Midbrain (tissue), 1 donor: ENCODE data around the gene RIPOR1.
"Not testable (repeated sequence)": the region's sequence is repeated elsewhere in the genome, so short reads cannot be mapped to it uniquely, and the experiment has no call there.

Experiments
- DNase-seq: peaks from one replicate; lab custom pipeline; 2025; lab: John Stamatoyannopoulos, UW

RIPOR1 gene, protein sequence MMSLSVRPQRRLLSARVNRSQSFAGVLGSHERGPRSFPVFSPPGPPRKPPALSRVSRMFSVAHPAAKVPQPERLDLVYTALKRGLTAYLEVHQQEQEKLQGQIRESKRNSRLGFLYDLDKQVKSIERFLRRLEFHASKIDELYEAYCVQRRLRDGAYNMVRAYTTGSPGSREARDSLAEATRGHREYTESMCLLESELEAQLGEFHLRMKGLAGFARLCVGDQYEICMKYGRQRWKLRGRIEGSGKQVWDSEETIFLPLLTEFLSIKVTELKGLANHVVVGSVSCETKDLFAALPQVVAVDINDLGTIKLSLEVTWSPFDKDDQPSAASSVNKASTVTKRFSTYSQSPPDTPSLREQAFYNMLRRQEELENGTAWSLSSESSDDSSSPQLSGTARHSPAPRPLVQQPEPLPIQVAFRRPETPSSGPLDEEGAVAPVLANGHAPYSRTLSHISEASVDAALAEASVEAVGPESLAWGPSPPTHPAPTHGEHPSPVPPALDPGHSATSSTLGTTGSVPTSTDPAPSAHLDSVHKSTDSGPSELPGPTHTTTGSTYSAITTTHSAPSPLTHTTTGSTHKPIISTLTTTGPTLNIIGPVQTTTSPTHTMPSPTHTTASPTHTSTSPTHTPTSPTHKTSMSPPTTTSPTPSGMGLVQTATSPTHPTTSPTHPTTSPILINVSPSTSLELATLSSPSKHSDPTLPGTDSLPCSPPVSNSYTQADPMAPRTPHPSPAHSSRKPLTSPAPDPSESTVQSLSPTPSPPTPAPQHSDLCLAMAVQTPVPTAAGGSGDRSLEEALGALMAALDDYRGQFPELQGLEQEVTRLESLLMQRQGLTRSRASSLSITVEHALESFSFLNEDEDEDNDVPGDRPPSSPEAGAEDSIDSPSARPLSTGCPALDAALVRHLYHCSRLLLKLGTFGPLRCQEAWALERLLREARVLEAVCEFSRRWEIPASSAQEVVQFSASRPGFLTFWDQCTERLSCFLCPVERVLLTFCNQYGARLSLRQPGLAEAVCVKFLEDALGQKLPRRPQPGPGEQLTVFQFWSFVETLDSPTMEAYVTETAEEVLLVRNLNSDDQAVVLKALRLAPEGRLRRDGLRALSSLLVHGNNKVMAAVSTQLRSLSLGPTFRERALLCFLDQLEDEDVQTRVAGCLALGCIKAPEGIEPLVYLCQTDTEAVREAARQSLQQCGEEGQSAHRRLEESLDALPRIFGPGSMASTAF

DNA sequence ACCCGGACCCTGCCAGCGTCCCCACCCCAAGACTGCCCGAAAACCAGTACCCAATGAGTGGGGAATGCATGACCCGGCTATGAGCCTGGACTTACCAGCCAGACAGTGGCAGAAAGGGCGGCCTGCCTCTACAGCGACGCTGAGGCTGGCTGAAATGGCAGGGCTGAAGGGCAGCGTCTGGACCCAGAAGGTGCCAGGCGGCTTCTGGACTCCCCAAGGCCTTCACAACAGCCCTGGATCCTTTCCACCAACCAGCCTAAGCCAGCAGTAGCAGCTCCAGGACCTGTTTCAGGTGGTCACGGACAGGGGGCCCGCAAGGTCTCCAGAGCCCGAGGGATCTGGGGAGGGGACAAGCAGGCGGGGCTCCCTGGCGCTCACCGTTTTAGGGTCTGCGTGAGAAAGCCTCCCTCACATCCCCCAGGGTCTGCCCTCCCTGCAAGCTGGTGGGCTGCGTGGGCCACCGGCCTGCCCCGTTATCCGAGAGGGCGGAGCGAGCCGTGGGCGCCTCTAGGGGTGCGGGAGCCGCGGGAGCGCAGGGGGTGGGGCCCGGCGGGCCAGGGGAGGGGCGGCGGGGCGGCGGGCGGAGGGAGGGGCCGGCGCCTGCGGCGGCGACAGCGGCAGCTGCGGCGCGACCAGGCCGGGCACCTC, at the start of gene RIPOR1:
Gene RIPOR1, plus strand, starts transcription at position 608 of the 648 bp plus-strand sequence. CDS start 9,618 bp downstream, outside the sequence.
- peak; percentile 63 for DNase-seq

DNA sequence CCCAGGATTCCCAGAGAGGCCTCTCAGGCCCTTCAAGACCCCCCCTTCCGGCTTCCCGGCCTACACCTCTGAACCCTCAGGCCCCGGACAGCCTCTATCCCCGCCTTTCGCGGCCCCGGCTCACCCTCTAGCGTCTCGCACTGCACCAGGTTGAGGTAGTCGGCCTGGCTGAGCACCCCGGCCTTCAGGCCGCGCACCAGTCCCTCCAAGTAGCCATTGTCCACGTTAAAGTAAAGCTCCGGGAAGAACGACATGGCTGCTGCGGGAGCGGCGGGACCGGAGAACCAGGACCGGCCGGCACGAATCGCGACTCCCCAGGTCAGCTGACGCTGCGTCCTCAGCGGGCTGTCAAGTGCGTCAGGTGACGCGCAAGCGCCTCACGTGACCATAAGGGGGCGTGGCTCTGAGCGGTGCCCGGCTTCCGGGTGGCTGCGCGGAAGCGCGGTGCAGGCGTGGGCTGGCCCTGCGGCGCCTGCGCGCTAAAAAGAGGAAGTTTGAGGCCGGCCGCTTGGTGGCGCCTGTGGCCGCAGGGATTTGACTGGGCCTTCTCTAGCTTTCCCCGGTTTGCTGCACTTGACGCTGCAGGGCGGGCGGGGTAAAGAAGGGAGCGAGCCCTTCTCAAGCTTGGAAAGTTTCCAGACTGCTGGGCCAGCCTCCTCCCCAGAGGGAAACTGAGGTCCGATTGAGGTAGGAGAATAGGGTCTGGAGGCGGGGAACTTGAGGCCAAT, 47.6 kb upstream of the RIPOR1 start, which contains the start of gene ATP6V0D1:
Gene ATP6V0D1, minus strand, starts transcription at position 325 of the 728 bp plus-strand sequence. Its CDS starts 71 bp downstream, at position 254.
- DNase-seq, result peak; percentile 99

DNA sequence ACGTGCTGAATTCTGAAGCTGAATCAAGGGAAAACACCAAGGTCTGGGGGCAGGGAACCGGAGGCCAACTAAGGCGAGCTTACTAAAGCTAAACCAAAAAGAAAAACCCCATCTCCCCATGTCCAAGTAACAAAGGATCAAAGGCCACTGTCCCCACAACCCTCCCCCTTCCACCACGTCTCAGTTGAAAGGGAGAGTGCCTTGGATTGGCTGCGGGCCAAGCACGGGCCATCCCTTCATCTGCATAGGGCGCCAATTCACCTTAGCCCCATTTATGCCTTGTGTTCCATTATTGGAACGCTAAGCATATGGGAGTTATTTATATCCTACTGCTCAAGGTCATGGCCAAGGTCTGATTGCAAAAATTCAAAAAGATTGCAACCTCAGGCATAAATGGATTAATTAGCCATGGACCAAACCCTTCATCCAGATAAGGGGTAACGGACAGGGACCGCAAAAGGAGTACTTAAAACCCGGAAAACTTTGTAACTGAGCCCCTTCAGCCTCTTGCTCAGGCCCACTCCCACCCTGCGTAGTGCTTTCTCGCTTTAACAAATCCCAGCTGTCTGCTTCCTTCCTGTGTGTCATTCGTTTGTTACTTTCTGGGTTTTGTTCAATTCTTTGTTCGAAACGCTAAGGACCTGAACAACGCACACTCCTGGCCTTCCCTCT, 46.9 kb upstream of the RIPOR1 start:
- no peak for DNase-seq

DNA sequence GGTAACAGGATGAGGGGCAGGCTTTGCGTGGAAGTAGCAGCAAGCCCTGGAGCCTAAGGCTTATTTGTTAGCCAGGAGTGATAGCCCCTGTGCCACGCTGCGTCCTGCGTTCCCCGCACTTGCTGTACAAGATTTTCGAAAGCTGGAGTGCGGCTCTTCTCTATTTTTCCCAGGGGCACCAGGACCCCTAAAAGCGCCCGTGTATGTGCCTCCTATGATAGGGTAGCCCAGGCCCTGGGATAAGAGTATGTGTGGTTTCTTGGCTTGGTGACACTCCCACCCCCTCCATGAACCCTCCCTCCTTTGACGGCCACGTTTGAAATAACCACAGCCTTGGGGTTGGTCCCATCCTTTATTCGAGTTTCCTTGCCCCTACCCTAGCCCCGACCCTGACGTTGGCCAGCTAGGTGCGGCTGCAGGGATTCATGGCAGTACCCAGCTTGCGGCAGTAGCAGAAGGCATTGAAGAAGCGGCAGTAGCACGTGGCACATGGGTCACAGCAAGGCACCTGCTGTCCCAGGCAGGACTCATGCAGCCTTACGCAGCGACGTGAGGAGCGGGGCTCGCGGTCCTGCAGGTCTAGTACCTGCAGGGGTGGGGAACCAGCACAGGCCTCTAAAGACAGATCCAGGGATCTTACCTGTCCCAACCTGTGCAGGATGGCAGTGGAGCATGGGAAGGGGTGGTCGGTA, 46.2 kb upstream of the RIPOR1 start:
- DNase-seq, result no peak

DNA sequence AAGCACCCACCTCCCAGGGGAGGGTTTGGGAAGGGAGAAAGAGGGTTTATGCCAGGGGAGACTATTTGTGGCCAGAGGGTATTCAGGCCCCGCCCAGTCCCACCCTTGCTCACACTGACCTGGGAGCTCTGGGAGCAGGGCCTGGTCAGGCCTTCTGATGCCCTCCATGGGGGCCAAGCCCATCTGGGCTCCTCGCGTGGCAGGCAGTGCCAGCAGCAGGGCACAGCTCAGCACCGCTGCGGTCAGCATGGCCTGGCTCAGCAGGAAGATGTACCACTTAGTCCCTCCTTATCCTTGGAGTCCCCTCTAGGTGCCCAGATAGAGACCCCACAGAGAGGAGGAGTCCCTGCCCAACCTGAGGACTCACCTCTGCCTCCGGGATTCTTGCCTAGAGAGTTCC, 45.5 kb upstream of the RIPOR1 start, which contains the start of gene AGRP:
Gene AGRP, minus strand, starts transcription at position 398 of the 400 bp plus-strand sequence. Its CDS starts 149 bp downstream, at position 249.
- no peak for DNase-seq

DNA sequence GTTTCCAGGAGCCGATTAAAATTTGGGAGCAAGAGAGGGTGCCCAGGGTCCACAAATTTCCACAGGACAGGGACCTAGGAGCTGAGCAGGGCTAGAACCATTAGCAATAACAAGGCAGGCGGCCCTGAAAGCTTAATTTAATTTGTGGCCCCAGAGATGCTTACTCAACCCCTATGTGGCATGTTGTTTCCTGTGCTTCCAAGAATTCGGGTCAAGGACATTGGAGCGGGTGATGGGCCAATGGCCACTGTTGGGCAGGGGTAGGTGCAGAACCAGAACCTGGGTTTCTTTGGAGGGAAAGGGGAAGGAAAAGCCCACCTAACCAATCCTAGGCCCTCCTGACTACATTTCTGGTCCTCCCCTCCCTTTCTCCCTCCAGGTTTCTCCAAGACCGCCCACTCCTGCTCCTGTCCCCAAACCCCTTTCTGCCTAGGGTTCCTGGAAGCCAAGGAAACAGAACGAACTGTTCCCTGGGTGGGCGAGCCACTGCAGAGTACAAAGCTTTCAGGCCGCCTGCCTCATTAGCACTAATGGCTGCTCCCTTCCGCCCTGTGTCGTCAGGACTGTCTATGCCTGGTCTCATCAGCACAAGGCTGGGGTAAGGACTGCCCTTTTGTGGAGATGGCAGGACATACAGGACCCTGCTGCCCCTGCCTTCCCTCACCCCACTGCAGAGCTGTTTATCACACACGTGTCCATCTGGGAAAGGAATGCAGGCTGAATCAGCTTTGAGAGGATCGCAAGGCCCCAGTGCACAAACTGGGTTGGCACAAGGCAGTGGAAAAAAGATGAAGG, 44.7 kb upstream of the RIPOR1 start:
- no peak for DNase-seq

DNA sequence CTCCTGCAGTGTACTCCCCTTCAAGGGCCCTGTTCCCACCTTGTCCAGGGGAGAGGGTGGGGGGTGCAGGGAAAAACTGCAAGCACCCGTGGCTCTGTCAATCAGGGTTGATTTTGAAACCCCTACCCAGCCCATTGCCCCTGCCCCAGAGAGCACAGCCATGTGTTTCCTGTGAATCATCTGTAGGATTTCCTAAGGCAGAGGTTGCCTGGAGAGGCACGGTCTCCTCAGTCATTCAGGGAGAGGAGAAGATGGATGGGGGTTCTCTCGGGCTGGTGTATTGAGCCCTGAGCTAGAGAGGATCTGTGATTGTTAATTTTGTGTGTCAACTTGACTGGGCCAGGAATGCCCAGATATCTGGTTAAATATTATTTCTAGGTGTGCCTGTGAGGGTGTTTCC, 41.8 kb upstream of the RIPOR1 start:
- no peak for DNase-seq

DNA sequence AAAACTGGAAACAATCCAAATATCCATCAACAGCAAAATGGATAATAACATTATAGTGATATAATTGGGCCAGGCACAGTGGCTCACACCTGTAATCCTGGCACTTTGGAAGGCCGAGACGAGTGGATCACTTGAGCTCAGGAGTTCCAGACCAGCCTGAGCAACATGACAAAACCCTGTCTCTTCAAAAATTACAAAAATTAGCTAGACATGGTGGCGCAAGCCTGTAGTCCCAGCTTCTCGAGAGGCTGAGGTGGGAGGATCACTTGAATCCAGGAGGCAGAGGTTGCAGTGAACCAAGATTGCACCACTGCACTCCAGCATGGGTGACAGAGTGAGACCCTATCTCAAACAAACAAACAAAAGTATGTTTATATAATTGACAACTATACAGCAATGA, 41.1 kb upstream of the RIPOR1 start:
- DNase-seq, result not testable (repeated sequence)

DNA sequence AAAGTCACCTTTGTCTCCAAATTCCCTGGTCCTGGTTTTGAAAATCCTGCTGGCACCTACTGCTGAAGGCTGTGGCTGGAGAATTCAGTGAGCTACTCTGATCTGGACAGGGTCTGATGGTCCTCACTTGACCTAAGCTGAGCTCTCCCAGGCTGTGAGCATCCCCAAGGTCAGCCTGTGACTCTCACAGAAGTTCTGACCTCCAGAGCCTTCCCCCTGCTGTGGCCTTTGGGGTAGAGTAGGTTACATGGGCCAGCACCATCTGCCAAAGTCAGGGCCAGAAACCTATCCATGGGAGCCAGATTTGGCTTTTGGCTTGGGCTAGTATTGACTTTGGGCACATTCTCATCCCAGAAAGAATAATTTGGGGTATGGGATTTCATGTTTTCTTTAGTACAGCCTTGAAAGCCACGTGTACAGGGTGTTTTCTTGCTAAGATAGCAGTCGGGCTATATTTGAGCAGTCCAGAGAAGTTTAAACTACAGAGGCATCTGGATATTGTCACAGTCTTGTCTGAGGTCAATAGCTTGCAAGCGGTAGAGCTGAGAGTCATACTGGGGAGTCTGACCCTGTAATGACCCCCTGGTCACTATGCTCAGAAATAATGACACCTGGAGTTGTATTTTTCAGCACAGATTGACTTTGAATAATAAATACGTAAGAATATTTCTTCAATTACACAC, 39.1 kb upstream of the RIPOR1 start:
- DNase-seq, result no peak

DNA sequence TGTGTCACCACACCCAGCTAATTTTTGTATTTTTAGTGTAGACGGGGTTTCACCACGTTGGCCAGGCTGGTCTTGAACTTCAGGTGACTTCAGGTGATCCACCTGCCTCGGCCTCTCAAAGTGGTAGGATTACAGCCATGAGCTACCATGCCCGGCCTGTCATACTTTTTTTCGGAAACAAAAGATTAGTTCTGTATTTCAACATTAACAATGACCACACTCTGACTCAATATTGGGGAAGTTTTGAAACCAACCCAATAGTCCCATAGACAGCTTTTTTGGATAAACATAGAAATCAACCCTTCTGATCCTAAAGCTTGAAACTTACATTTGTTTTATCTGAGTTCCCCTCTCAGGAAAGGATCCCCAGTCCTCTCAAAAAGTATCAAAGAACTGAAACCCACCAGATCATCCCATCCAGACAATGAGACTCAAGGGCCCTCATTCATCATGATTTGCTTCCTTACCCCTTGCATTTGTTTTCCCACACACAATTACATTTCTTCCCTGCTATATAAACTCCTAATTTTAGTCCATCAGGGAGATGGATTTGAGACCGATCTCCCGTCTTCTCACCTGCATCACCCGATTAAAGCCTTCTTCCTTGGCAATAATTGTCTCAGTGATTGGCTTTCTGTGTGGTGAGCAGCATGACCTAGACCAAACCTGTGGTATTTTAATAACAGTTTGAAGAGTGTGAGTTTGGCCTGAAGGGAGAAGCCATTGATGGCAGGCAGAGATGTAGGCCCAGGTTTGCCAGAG, 38.1 kb upstream of the RIPOR1 start:
- DNase-seq, result no peak

DNA sequence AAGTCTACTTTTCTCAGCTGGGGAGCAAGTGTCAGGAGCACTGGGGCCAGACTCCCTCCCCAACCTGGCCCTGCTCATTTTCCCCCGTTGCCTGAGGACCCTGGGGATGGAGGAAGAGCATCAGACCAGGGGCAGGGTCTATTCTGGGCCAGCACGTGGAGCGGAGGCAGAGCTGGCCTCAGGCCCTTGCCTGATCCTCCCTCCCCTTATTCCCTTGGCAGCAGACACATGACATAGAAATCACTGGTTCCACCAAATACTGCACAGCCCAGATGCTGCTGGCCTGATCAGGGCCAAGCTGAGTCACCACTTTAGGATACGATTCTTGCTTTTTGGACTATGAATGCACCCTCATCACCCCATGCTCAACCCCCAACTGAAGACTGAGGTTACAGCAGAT, 29.5 kb upstream of the RIPOR1 start:
- no peak for DNase-seq

DNA sequence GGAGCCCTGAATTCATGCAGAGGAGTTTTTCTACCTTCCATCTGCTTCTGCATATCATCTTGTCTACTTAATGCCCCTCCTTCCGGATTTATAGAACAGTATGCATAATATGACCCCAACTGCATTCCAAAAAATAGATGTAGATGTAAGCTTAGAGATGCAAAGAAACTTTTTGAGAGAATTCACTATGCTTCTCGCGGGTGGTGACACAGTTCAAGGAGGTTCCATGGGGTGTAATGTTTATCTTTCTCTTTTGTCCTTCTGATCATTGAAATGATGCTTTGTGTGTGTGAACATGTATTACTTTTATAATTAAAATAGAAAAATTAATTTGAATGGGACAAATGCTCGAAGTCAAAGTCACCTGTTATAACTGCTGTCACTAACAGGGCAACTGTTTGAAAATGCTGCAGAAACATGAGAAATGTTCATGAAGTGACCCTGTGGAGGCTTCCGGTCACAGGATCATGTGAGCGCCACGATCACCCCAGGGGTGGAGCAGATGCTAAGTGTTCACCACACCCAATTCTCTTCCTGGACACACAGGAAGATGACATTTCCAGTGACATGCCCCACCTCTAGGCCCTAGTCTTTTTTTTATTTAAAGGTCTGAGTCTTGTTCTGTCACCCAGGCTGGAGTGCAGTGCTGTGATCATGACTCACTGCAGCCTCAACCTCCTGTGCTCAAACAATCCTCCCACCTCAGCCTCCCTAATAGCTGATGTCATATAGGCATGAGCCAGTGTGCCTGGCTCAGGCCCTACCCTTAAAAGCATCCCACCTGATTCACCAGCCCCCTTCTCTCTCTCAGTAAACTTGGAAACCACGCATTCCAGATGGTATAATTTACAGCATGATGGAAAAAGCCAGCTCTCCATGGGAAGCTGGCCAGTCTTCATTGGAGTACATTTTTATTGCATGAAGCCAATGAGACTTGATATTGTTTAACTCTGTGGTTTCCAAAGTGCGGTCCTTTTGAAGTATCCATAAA, 24.3 kb upstream of the RIPOR1 start:
- DNase-seq, result no peak

DNA sequence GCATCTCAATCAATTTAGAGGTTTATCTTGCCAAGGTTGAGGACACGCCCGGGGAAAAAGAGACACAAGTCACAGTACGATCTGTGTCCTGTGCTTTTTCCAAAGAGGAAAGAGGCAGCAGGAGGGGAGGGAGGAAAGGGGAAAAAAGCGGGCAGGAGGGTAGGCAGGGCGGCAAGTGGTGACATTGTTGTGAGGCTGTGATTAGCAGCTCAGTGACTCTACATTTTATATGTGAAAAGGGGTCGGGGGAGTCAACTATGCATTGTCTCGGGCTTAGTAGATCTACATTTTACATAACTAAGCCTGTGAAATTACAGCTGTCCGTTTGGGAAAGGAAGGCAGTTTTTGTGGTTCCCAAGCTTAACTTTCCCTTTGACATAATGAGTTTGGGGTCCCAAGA, 22.2 kb upstream of the RIPOR1 start:
- DNase-seq, result no peak

DNA sequence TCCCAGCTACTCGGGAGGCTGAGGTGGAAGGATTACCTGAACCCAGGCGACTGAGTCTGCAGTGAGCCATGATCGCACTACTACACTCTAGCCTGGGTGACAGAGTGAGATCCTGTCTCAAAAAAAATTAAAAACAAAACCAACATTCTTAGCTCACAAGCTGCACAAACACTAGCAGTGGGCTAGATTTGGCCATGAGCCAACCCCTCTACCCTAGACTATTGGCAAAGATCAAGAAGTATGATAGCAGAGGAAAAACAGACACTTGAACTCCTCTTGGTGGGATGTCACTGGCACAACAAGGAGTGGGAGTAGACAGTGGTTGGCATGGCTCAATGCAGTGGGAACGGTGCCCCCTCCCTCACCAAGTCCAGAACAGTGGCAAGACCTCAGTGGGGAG, 19.6 kb upstream of the RIPOR1 start:
- no peak for DNase-seq

DNA sequence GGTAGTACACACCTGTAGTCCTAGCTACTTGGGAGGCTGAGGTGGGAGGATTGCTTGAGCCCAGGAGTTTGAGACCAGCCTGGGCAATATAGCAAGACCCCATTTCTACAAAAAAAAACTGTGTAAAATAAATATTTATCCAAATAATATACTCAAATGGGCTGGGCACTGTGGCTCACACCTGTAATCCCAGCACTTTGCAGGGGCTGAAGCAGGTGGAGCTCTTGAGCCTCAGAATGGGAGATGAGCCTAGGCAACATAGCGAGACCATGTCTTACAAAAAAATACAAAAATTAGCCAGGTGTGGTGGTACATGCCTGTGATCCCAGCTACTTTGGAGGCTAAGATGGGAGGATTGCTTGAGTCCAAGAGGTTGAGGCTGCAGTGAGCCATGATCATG, 14.7 kb upstream of the RIPOR1 start:
- DNase-seq, result not testable (repeated sequence)

DNA sequence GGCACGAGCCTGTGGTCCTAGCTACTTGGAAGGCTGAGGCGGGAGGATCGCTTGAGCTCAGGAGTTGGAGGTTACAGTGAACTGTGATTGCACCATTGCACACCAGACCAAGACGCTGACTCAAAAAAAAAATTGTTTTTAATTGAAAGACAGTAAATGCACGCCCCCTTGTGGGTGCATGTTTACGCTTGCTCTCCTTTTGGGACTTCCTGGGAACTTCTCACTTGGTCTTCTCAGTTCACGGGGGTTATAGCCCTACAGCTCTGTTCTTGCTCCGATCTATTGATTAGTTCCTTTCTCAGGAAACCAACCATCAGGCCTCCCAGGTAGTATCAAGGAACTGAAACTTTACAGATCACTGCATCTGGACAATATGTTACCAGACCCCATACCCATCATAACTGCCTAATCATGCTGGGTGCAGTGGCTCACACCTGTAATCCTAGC, 14.2 kb upstream of the RIPOR1 start:
- peak; percentile 49 for DNase-seq
